GM23248 (cell line): ENCODE results near the gene MYO3A.

ENCODE experiments used
- EZH2 ChIP-seq: fragments of 200-600 bp; sonication (generic); IDR thresholded peaks from 2 replicates; pipeline ENCODE4 v1.6.1; 2018; ENCODE audit warnings: antibody characterized with exemption, mild to moderate bottlenecking; ENCODE audit not compliant: insufficient read depth, poor library complexity, severe bottlenecking
- EZH2phosphoT487 ChIP-seq: fragments of 200-600 bp; sonication (generic); IDR thresholded peaks from 2 replicates; pipeline ENCODE4 v1.6.1; 2018; ENCODE audit warnings: antibody characterized with exemption, moderate library complexity, mild to moderate bottlenecking, low read depth; ENCODE audit not compliant: insufficient read depth

GRCh38 chr10:26015092-26015491, 81.1 kb downstream of the MYO3A start:
- TF ChIP-seq EZH2 = no peak
- no peak for TF ChIP-seq EZH2phosphoT487
